GM12872 (cell line): ENCODE results near the gene METTL16.

Experiments
- TF ChIP-seq, protein P1 (sequence below): IDR thresholded peaks from 3 replicates; pipeline ENCODE4 v1.5.1; 2011; ENCODE audit warnings: low read depth, mild to moderate bottlenecking, low read length, moderate library complexity; ENCODE audit not compliant: insufficient read depth

The METTL16 gene

DNA sequence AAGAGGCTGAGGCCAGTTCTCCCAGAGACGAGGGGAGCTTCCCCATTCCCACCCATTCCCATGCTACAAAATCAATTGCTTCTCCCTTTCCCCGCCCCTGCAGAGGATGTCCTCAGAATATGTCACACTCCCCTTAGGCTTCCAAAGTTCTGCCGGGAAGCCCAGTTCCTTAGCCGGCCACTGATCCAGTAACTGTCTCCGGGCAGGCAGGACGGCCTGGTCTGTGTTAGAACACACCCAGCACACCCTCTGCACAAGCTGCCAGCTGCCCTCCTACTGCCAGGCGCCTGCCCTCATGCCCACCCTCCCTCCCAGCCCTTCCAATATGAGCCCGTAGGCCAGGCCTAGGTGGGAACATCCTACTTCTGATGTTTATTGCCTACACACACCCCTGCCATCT is 143.3 kb downstream of the METTL16 start:
- TF ChIP-seq, protein P1, sequence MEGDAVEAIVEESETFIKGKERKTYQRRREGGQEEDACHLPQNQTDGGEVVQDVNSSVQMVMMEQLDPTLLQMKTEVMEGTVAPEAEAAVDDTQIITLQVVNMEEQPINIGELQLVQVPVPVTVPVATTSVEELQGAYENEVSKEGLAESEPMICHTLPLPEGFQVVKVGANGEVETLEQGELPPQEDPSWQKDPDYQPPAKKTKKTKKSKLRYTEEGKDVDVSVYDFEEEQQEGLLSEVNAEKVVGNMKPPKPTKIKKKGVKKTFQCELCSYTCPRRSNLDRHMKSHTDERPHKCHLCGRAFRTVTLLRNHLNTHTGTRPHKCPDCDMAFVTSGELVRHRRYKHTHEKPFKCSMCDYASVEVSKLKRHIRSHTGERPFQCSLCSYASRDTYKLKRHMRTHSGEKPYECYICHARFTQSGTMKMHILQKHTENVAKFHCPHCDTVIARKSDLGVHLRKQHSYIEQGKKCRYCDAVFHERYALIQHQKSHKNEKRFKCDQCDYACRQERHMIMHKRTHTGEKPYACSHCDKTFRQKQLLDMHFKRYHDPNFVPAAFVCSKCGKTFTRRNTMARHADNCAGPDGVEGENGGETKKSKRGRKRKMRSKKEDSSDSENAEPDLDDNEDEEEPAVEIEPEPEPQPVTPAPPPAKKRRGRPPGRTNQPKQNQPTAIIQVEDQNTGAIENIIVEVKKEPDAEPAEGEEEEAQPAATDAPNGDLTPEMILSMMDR, result no peak

DNA sequence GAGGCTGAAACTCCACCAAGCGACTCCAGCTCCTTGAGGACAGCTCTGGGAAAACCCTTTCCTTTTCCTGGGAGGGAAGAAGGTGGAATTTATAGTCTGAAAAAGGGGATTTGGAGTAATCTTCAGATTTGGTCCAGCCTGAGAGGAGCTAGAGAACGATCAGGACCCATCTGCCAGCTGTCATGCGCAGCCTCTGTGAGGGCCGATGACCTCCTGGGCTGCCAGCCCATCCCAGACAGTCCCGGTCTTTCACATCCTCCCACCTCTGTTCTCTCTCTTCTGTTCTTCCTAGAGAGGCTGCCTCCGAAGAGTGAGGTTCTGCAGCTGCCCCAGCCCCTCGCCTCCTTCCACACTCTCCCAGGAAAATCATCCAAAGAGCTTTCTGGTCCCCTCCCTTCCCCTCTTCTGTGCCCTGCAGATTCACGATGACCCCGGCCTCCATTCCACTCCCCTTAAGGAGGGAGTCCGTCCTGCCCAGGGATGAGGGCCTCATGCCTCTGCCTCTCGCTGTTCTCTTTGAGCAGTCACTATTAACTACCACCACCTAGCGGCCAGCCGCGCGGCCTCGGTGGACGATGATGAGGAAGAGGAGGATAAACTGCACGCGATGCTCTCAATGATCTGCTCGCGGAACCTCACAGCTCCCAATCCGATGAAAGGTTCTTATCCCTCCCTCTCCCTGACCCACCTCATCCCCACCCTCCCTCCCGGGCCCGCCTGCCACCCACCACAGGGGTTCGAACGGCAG is 144.8 kb downstream of the METTL16 start:
- TF ChIP-seq, protein P1, result no peak
